HepG2 (cell line): ENCODE data around the gene CD70. TPM values are rescaled to one million over a fixed set of nuclear protein-coding genes. Genes with fewer than 3 reads are reported as not detected.
"Not testable (repeated sequence)": the region's sequence is repeated elsewhere in the genome, so short reads cannot be mapped to it uniquely, and the experiment has no call there.

Experiments used
- ATAC-seq: fragments of 200-7000 bp; cut with Tn5 transposase; 3 replicates; pipeline ENCODE4 v1.9.1; 2020; ENCODE audit warnings: mild to moderate bottlenecking, moderate library complexity
- Bru-seq: library from RNA; stranded (reverse); fragments of 400-500 nt; gene quantifications from one replicate; lab custom pipeline; 2021; lab: Mats Ljungman, UMichigan
- BruChase-seq, 2 experiments: library from RNA; stranded (reverse); fragments of 400-500 nt; gene quantifications; one replicate each; lab custom pipeline; 2021; lab: Mats Ljungman, UMichigan
- BruUV-seq: library from RNA; stranded (reverse); fragments of 400-500 nt; replicated peaks from 2 replicates; lab custom pipeline; 2021; lab: Mats Ljungman, UMichigan
- CTCF ChIA-PET: fragments of 300-600 bp; formaldehyde crosslinking; extraction: SDS; loops from one replicate; lab custom pipeline; 2021; ENCODE audit warnings: low total read pairs, inconsistent platforms, low intra/inter-chr PET ratio; lab: Yijun Ruan, JAX
- POLR2A ChIA-PET: fragments of 350-600 bp; sonication (Branson Sonifier 250); formaldehyde crosslinking; loops from one replicate; lab custom pipeline; 2020; ENCODE audit warnings: antibody characterized with exemption, inconsistent platforms; lab: Yijun Ruan, JAX
- DNase-seq: peaks from one replicate; pipeline ENCODE4 v3.0.0-alpha.2; 2015; ENCODE audit warnings: low spot score
- FAIRE-seq: peaks from 3 replicates; lab custom pipeline; 2011; peaks lifted over from hg19 to GRCh38; lab: Jason Lieb, UNC
- H2AFZ ChIP-seq: one replicate; pipeline ENCODE4 v1.6.1; 2011; ENCODE audit warnings: low read length, inconsistent platforms
- H3K27ac ChIP-seq: fragments of 300-600 bp; 3 replicates; pipeline ENCODE4 v1.8.0; 2011; ENCODE audit warnings: mixed run types, mild to moderate bottlenecking, mixed read lengths, low read length, inconsistent platforms; ENCODE audit not compliant: insufficient read depth; ENCODE audit errors: extremely low read length
- H3K27me3 ChIP-seq, 2 experiments: fragments of 200-600 bp in 1 of 2; 2 replicates in 1 of 2; 3 replicates in 1 of 2; pipeline versions ENCODE4 v1.6.0 to v1.8.0; 2011; ENCODE audit warnings: low read length in 2 of 2, mild to moderate bottlenecking in 2 of 2, moderate library complexity in 2 of 2, inconsistent platforms in 1 of 2; ENCODE audit not compliant: insufficient read depth in 2 of 2, control insufficient read depth in 1 of 2
- H3K36me3 ChIP-seq, 2 experiments: fragments of 200-600 bp in 1 of 2; replicated peaks in 1 of 2; 2 replicates in 1 of 2; 3 replicates in 1 of 2; pipeline versions ENCODE4 v1.5.1 to v1.8.0; 2011; ENCODE audit warnings: low read length in 2 of 2, inconsistent platforms in 1 of 2; ENCODE audit not compliant: insufficient read depth in 2 of 2, control insufficient read depth in 1 of 2
- H3K4me1 ChIP-seq: 2 replicates; pipeline ENCODE4 v1.5.1; 2012; ENCODE audit warnings: low read length, inconsistent platforms; ENCODE audit not compliant: insufficient read depth
- H3K4me2 ChIP-seq: 2 replicates; pipeline ENCODE4 v1.6.0; 2011; ENCODE audit warnings: low read depth, low read length, inconsistent platforms
- H3K4me3 ChIP-seq, 3 experiments: fragments of 200-600 bp in 1 of 3; sonication (generic), shearing (Covaris generic) in 1 of 3; replicated peaks in 1 of 3; 2 replicates each; pipeline ENCODE4 v1.5.1; 2011 to 2016; ENCODE audit warnings: low read length in 3 of 3, inconsistent platforms in 2 of 3, low read depth in 2 of 3, mild to moderate bottlenecking in 2 of 3, control low read depth in 1 of 3, mixed read lengths in 1 of 3; ENCODE audit not compliant: insufficient read depth in 1 of 3
- H3K79me2 ChIP-seq: one replicate; pipeline ENCODE4 v1.6.1; 2011; ENCODE audit warnings: low read length, inconsistent platforms; ENCODE audit not compliant: insufficient read depth
- H3K9ac ChIP-seq: 2 replicates; pipeline ENCODE4 v1.6.0; 2011; ENCODE audit warnings: mild to moderate bottlenecking, low read depth, low read length, inconsistent platforms; ENCODE audit not compliant: insufficient read depth
- H3K9me3 ChIP-seq: 2 replicates; pipeline ENCODE4 v1.5.1; 2012; ENCODE audit warnings: mild to moderate bottlenecking, low read length
- H4K20me1 ChIP-seq: 2 replicates; pipeline ENCODE4 v1.6.0; 2011; ENCODE audit warnings: inconsistent platforms, mild to moderate bottlenecking, low read length, moderate library complexity; ENCODE audit not compliant: insufficient read depth
- MTA3 ChIP-seq: sonication (generic); formaldehyde crosslinking; IDR thresholded peaks from 2 replicates; pipeline ENCODE4 v1.4.0; 2020; ENCODE audit warnings: missing genetic modification reagents
- ZNF292 ChIP-seq: sonication (generic); formaldehyde crosslinking; IDR thresholded peaks from 2 replicates; pipeline ENCODE4 v1.8.1; 2022; ENCODE audit warnings: mild to moderate bottlenecking, low read depth, missing genetic modification reagents, borderline replicate concordance
- ZSCAN5A ChIP-seq: sonication (generic); formaldehyde crosslinking; IDR thresholded peaks from 2 replicates; pipeline ENCODE4 v1.8.0; 2022; ENCODE audit warnings: mild to moderate bottlenecking, missing genetic modification reagents, borderline replicate concordance
- WGBS: methylation state at CpG from one replicate; pipeline ENCODE4 v1.1.6; 2017; ENCODE audit warnings: low lambda C conversion rate; 5-methylcytosine and 5-hydroxymethylcytosine counted together
- in situ Hi-C: cut with HindIII; loops from 2 replicates; pipeline ENCODE4 v1.10.0; 2017; ENCODE audit warnings: low pct_unique_long_range_greater_than_20kb; ENCODE audit not compliant: extremely low pct_ligation_motif_present
- intact Hi-C: fragments of 100-400 bp; cut with micrococcal nuclease; formaldehyde crosslinking; loops from one replicate; pipeline ENCODE4 v1.10.0; 2022; ENCODE audit not compliant: unreplicated experiment
- long read RNA-seq, 2 experiments: library from RNA in 1 of 2; library from polyadenylated mRNA in 1 of 2; stranded (forward) in 1 of 2; unstranded in 1 of 2; transcript quantifications; one replicate each; pipeline ENCODE4 v2.0.0, GENCODE V29; 2019 to 2022
- polyA minus RNA-seq, 3 experiments: library from RNA; depleted of rRNA, polyadenylated mRNA; stranded (reverse); fragments of >200 nt; gene quantifications; 2 replicates each; pipeline ENCODE4 v1.2.3, GENCODE V29; 2011; ENCODE audit warnings: low replicate concordance in 1 of 3
- polyA plus RNA-seq, 8 experiments: library from polyadenylated mRNA; depleted of rRNA in 3 of 8; stranded (reverse) in 7 of 8; unstranded in 1 of 8; fragments of >200 nt; fragmentation: Illumina TruSeq in 4 of 8; extraction: Trizol in 4 of 8; gene quantifications; 2 replicates each; pipeline versions ENCODE4 v1.2.1 to v1.2.3, GENCODE V29; 2011 to 2016; ENCODE audit warnings: low read depth in 4 of 8, missing spikeins in 1 of 8, mixed read lengths in 1 of 8; ENCODE audit not compliant: insufficient read depth in 1 of 8
- total RNA-seq, 5 experiments: library from RNA; depleted of rRNA; stranded (reverse); fragments of >200 nt; fragmentation: Illumina TruSeq; extraction: Trizol; gene quantifications; 2 replicates each; pipeline ENCODE4 v1.2.3, GENCODE V29; 2016; ENCODE audit warnings: low read depth in 1 of 5

Gene CD70
- total RNA-seq (2016; rRNA removed; fragmentation: Illumina TruSeq; extraction: Trizol) = not detected in 2 replicates
- total RNA-seq (2016; cell fraction: cytosol; rRNA removed; fragmentation: Illumina TruSeq; extraction: Trizol; ENCODE audit: low read depth) = not detected in 2 replicates
- total RNA-seq (2016; cell fraction: insoluble cytoplasmic fraction; rRNA removed; fragmentation: Illumina TruSeq; extraction: Trizol) = not detected in 2 replicates
- not detected in 2 replicates for total RNA-seq (2016; cell fraction: membrane; rRNA removed; fragmentation: Illumina TruSeq; extraction: Trizol)
- total RNA-seq (2016; cell fraction: nucleus; rRNA removed; fragmentation: Illumina TruSeq; extraction: Trizol) = not detected in 2 replicates
- polyA plus RNA-seq (2011; rRNA removed) = 0.13 and 0.51 TPM in 2 replicates
- polyA plus RNA-seq (2011; cell fraction: cytosol; rRNA removed) = 0.40 and 0.45 TPM in 2 replicates
- polyA plus RNA-seq (2011; cell fraction: nucleus; rRNA removed) = 0.80 TPM in 2 replicates
- 0.37 TPM in 1 of 2 replicates, not detected in the other for polyA plus RNA-seq (2012)
- not detected in 2 replicates for polyA plus RNA-seq (2016; cell fraction: cytosol; fragmentation: Illumina TruSeq; extraction: Trizol; ENCODE audit: low read depth)
- not detected in 2 replicates for polyA plus RNA-seq (2016; cell fraction: insoluble cytoplasmic fraction; fragmentation: Illumina TruSeq; extraction: Trizol; ENCODE audit: low read depth)
- not detected in 2 replicates for polyA plus RNA-seq (2016; cell fraction: membrane; fragmentation: Illumina TruSeq; extraction: Trizol; ENCODE audit: low read depth)
- not detected in 2 replicates for polyA plus RNA-seq (2016; cell fraction: nucleus; fragmentation: Illumina TruSeq; extraction: Trizol; ENCODE audit: insufficient read depth, low read depth)
- polyA minus RNA-seq (2011; rRNA and poly(A)+ RNA removed; ENCODE audit: low replicate concordance) = 0.22 and 1.2 TPM in 2 replicates
- not detected in 2 replicates for polyA minus RNA-seq (2011; cell fraction: cytosol; rRNA and poly(A)+ RNA removed)
- not detected in 2 replicates for polyA minus RNA-seq (2011; cell fraction: nucleus; rRNA and poly(A)+ RNA removed)
- percentile 18 among the genes with signal in this experiment for Bru-seq, nascent RNA
- percentile 24 among the genes with signal in this experiment for BruChase-seq, experiment 1, labeled RNA remaining after a 6-hour chase
- BruChase-seq, experiment 2, labeled RNA remaining after a 2-hour chase = percentile 23 among the genes with signal in this experiment
- long read RNA-seq, experiment 1 = 0 reads
- long read RNA-seq, experiment 2 = 0 reads

- H3K79me2 ChIP-seq = no peaks in the 10 kb centered on the region
- no peak within 1 kb of the TSS for H3K4me2 ChIP-seq
- no peak for TF ChIP-seq ZNF292
- no peak for TF ChIP-seq ZSCAN5A (CRISPR knock-in tag)
- TF ChIP-seq MTA3 (CRISPR knock-in tag) = no peak
- TF ChIP-seq, all 625 proteins: peak for 0
- peaks cover 3 to 54% of the 10 kb centered on the region in 2 experiments; a peak in 3 of 5 replicates for H3K27me3 ChIP-seq
- ChIA-PET CTCF (no interaction called here), POLR2A (no interaction called here)
- no peaks in the 10 kb centered on the region for H4K20me1 ChIP-seq
- WGBS = 36% methylated on average over 30 of the region's 35 CpGs
- no TSS peak for BruUV-seq
- H3K4me3 ChIP-seq = no peak within 1 kb of the TSS
- ATAC-seq (no peak), DNase-seq (no peak), FAIRE-seq (no peak)
- no peak within 1 kb of the TSS for H3K9ac ChIP-seq
- H3K4me1 ChIP-seq = peaks cover 7% of the 10 kb centered on the region
- H3K27ac ChIP-seq = no peak within 1 kb of the TSS
- no peaks in the 10 kb centered on the region for H3K9me3 ChIP-seq
- intact Hi-C loops = no loop called here
- no peaks in the 10 kb centered on the region for H3K36me3 ChIP-seq
- H2AFZ ChIP-seq = no peak within 1 kb of the TSS
- in situ Hi-C loops = no loop called here
Observed at GRCh38 chr19:6590827-6591319, at the start of gene CD70. CD70 (minus strand) TSS chr19:6591150; CDS start chr19:6591002, 148 bp downstream.

GRCh38 chr19:6640333-6640732 is 49.4 kb upstream of the CD70 start:
- H4K20me1 ChIP-seq, DNase-seq, H3K9ac ChIP-seq, CTCF ChIA-PET, BruUV-seq, H3K4me3 ChIP-seq, H3K27me3 ChIP-seq, intact Hi-C loops, H3K36me3 ChIP-seq, ATAC-seq, FAIRE-seq, POLR2A ChIA-PET, H3K4me1 ChIP-seq, H3K79me2 ChIP-seq, H2AFZ ChIP-seq, H3K27ac ChIP-seq, H3K4me2 ChIP-seq, H3K9me3 ChIP-seq: not testable (repeated sequence)
- WGBS = 31% methylated on average over 6 of the region's 9 CpGs
- in situ Hi-C loops = loop anchor here (25.0 kb wide), 1 partner anchor 222 kb away; no protein-coding TSS in a partner anchor
